ENCODE data around the gene CBX1.
"Not testable (repeated sequence)": the region's sequence is repeated elsewhere in the genome, so short reads cannot be mapped to it uniquely, and the experiment has no call there.

CBX1 gene

GRCh38 chr17:48037838-48038323, 63.4 kb downstream of the CBX1 start:
- peak overlapping the region; percentile 94 for H3K27ac Mint-ChIP-seq
- no peaks in the 10 kb centered on the region for H3K36me3 Mint-ChIP-seq
- ATAC-seq (peak; percentile 3), DNase-seq (ENCODE audit: low spot score in 2 of 2) (no peak)
- peak overlapping the region; percentile 87 for H3K4me3 Mint-ChIP-seq
- peaks cover 8% of the 10 kb centered on the region for H3K4me1 Mint-ChIP-seq
- H3K9me3 Mint-ChIP-seq = no peaks in the 10 kb centered on the region

GRCh38 chr17:48037036-48037837, 64.0 kb downstream of the CBX1 start, which contains the start of gene COPZ2:
Gene COPZ2 (minus strand): TSS chr17:48037797. CDS start chr17:48037777, 20 bp downstream.
- DNase-seq (ENCODE audit: low spot score in 2 of 2) (peak; percentile 43 to 80), ATAC-seq (peak; percentile 90)
- Mint-ChIP-seq H3K36me3 (no peaks in the 10 kb centered on the region), H3K4me3 (peak within 1 kb of the TSS; percentile 87), H3K9me3 (no peaks in the 10 kb centered on the region), H3K27ac (peak within 1 kb of the TSS; percentile 94), H3K4me1 (peaks cover 8% of the 10 kb centered on the region)

GRCh38 chr17:48036693-48037035, 64.6 kb downstream of the CBX1 start:
- Mint-ChIP-seq H3K4me1 (peaks cover 8% of the 10 kb centered on the region), H3K4me3 (peak overlapping the region; percentile 87), H3K27ac (no peak overlapping the region), H3K36me3 (no peaks in the 10 kb centered on the region), H3K9me3 (no peaks in the 10 kb centered on the region)
- ATAC-seq (no peak), DNase-seq (ENCODE audit: low spot score in 2 of 2) (no peak)

- not testable (repeated sequence) for H3K4me1 Mint-ChIP-seq; H3K4me3 Mint-ChIP-seq; ATAC-seq; H3K9me3 Mint-ChIP-seq; H3K36me3 Mint-ChIP-seq; DNase-seq (ENCODE audit: low spot score in 2 of 2); H3K27ac Mint-ChIP-seq
These were observed 66.5 kb downstream of the CBX1 start for GRCh38 chr17:48034734-48035133.

GRCh38 chr17:48031966-48032365, 69.3 kb downstream of the CBX1 start:
- H3K4me3 Mint-ChIP-seq = no peak overlapping the region
- DNase-seq (ENCODE audit: low spot score in 2 of 2) (no peak), ATAC-seq (no peak)
- no peak overlapping the region for H3K27ac Mint-ChIP-seq
- no peaks in the 10 kb centered on the region for H3K36me3 Mint-ChIP-seq
- no peaks in the 10 kb centered on the region for H3K9me3 Mint-ChIP-seq
- H3K4me1 Mint-ChIP-seq = peaks cover 2% of the 10 kb centered on the region

- ATAC-seq = no peak
- Mint-ChIP-seq H3K9me3 (no peaks in the 10 kb centered on the region), H3K4me1 (peaks cover 17% of the 10 kb centered on the region), H3K36me3 (no peaks in the 10 kb centered on the region), H3K27ac (no peak overlapping the region), H3K4me3 (no peak overlapping the region)
- no peak for DNase-seq (ENCODE audit: low spot score in 2 of 2)
These were observed 70.7 kb downstream of the CBX1 start for GRCh38 chr17:48030531-48030930.

- Mint-ChIP-seq H3K9me3 (no peaks in the 10 kb centered on the region), H3K4me1 (peaks cover 33% of the 10 kb centered on the region), H3K4me3 (no peak overlapping the region), H3K27ac (no peak overlapping the region), H3K36me3 (peaks cover 9% of the 10 kb centered on the region)
- no peak for ATAC-seq
- DNase-seq (ENCODE audit: low spot score in 2 of 2) = no peak
These were observed 72.5 kb downstream of the CBX1 start for GRCh38 chr17:48028736-48029135.

GRCh38 chr17:48027322-48027981, 73.8 kb downstream of the CBX1 start:
- H3K4me1 Mint-ChIP-seq = peaks cover 38% of the 10 kb centered on the region
- peaks cover 15% of the 10 kb centered on the region for H3K36me3 Mint-ChIP-seq
- H3K9me3 Mint-ChIP-seq = no peaks in the 10 kb centered on the region
- H3K27ac Mint-ChIP-seq = no peak overlapping the region
- DNase-seq (ENCODE audit: low spot score in 2 of 2) = no peak
- no peak for ATAC-seq
- H3K4me3 Mint-ChIP-seq = no peak overlapping the region

GRCh38 chr17:48026502-48027321, 74.6 kb downstream of the CBX1 start:
- peaks cover 15% of the 10 kb centered on the region for H3K36me3 Mint-ChIP-seq
- peak; percentile 44 for ATAC-seq
- H3K27ac Mint-ChIP-seq = no peak overlapping the region
- H3K9me3 Mint-ChIP-seq = no peaks in the 10 kb centered on the region
- H3K4me3 Mint-ChIP-seq = no peak overlapping the region
- H3K4me1 Mint-ChIP-seq = peaks cover 38% of the 10 kb centered on the region
- DNase-seq (ENCODE audit: low spot score in 2 of 2) = peak; percentile 56 to 89

GRCh38 chr17:48025904-48026501, 75.3 kb downstream of the CBX1 start:
- ATAC-seq = no peak

GRCh38 chr17:48025040-48025903, 76.0 kb downstream of the CBX1 start:
- Mint-ChIP-seq H3K4me1 (peaks cover 38% of the 10 kb centered on the region), H3K9me3 (no peaks in the 10 kb centered on the region), H3K36me3 (peaks cover 15% of the 10 kb centered on the region), H3K4me3 (peak overlapping the region; percentile 87), H3K27ac (peak overlapping the region; percentile 73)
- DNase-seq (ENCODE audit: low spot score in 2 of 2) = peak; percentile 99
- peak; percentile 93 for ATAC-seq

More at GRCh38 chr17:48025904-48026501, 75.3 kb downstream of the CBX1 start:
- Mint-ChIP-seq H3K27ac (no peak overlapping the region), H3K9me3 (no peaks in the 10 kb centered on the region), H3K4me1 (peaks cover 38% of the 10 kb centered on the region), H3K4me3 (peak overlapping the region; percentile 87), H3K36me3 (peaks cover 15% of the 10 kb centered on the region)
- no peak for DNase-seq (ENCODE audit: low spot score in 2 of 2)

- DNase-seq (ENCODE audit: low spot score in 2 of 2) (peak in 1 of 2 donors; percentile 78), ATAC-seq (peak; percentile 9)
- H3K27ac Mint-ChIP-seq = peak overlapping the region; percentile 73
- H3K9me3 Mint-ChIP-seq = no peaks in the 10 kb centered on the region
- peaks cover 38% of the 10 kb centered on the region for H3K4me1 Mint-ChIP-seq
- peaks cover 15% of the 10 kb centered on the region for H3K36me3 Mint-ChIP-seq
- peak overlapping the region; percentile 87 for H3K4me3 Mint-ChIP-seq
These were observed 76.9 kb downstream of the CBX1 start for GRCh38 chr17:48024149-48025039.

GRCh38 chr17:48023400-48024148, 77.7 kb downstream of the CBX1 start:
- H3K4me3 Mint-ChIP-seq = peak overlapping the region; percentile 87
- H3K4me1 Mint-ChIP-seq = peaks cover 38% of the 10 kb centered on the region
- H3K36me3 Mint-ChIP-seq = peaks cover 15% of the 10 kb centered on the region
- DNase-seq (ENCODE audit: low spot score in 2 of 2) (peak; percentile 30 to 72), ATAC-seq (peak; percentile 31)
- H3K27ac Mint-ChIP-seq = peak overlapping the region; percentile 73
- H3K9me3 Mint-ChIP-seq = no peaks in the 10 kb centered on the region

Measured in stimulated activated effector memory CD8-positive, alpha-beta T cell treated with anti-CD3 and anti-CD28 coated beads, Interleukin-12 subunit alpha, Interleukin-12 subunit beta, amount 100 ng/mL, for 72 hours (primary cell).